Activated CD8-positive, alpha-beta memory T cell treated with anti-CD3 and anti-CD28 coated beads, Interleukin-2, amount 50 U/mL, for 4 hours (primary cell): ENCODE measurements around the gene MCM3.

Source experiments
- DNase-seq: peaks from one replicate; pipeline ENCODE4 v3.0.0-alpha.2; 2020

The MCM3 gene

DNA sequence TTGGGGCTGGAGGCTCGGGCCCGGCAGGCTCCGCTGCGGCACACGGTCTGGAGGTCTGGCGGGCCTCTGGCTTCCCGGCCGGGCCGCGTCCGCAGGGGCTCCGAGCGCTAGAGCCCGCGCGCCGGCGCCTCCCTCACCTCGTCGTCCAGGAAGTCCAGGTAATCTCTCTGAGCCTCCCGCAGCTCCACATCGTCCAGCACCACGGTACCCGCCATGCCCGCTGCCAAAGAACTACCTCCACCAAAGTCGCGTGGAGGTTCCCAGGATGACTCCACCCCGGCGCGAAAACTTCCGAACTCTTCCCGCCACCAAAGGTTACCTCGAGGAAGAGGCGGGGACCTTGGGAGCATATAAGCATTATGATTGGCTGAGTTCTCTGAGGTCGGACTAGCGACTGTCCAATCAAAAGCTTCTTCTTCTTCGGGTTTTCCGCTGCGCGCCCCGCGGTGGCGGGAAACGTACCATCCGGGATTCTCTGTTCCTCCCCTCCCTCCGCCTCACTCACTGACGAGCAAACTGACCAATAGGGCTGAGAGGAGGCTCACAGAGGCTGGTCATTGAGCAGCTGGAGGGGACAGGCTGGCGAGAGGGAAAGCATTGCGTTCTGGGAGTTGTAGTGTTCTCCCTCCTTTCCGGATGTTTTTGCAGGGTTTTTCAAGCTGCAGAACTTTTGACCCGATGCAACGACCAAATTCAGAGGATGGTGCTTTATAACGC lies at the start of gene MCM3:
MCM3 (minus strand) TSS at position 283 of the 717 bp plus-strand sequence; CDS start at position 215, 68 bp downstream.
- peak; percentile 90 for DNase-seq

DNA sequence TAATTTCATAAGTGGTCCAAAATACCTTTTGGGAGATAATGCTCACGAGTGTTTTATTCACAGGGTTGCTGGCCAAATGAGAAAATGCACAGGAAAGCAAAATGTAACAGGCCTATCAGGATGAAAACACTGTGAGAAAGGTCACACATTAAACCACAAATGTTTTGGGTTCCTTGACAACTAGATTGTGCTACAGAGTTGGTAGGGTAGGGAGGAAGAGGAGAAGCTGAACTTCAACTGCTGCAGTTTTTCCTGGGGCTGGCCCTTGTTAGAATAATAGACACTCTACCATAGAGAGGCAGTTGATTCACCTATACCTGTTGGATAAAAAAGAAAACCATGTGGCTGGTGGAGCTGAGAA lies 49.3 kb upstream of the MCM3 start:
- no peak for DNase-seq

GRCh38 chr6:52331793-52332457 lies 47.4 kb upstream of the MCM3 start:
- no peak for DNase-seq

DNA sequence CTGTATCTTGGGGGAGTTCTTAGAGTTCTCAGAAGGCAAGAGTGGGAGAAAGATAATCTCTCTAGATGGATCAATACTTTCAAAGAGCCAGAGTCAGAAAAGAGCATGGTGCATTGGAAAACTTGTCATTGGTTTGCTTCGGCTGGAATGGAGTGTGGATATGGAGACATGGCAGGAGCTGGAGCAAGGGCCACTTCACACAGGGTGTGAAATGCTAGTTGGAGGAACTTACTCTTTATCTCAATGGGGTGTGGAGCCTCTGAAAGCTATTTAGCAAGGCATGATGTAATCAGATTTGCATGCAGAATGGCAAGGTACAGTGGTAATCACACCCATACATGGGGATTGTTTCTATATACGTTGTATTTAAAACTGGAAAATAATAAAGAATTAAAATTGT lies 45.9 kb upstream of the MCM3 start:
- no peak for DNase-seq

DNA sequence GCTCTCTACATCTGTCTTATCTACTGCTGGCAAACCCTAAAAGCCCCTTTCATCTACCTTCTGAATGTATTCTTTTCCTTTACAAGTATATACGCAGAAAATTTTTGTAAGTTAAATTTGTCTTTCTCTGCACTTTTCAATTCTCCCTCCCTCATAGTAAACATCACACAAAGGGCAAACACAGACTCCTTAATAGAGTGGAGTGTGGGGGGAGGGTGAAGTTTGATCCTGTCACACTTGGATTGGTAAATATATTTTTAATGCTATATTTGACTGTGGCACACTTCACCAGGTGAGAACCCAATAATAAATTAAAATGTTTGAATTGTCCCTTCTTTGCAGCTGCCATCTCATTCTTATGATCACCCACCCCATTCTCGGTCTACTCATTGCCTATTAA lies 44.2 kb upstream of the MCM3 start:
- no peak for DNase-seq

DNA sequence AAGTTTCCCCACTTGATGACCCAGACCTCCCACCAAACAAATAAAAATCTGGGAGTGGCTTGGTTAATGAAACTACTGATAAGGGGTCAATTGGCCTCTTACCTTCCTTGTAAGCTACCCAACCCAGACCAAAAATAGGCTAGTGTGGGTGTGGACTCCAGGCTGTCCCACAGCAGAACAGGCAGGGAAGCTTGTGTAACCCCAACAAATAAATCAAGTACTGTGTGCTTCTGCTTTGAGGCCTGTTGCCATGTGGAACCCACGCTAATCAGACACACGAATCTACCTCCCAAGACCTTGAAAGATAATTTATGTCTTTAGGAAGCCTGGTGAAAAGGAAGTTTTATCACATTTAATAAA lies 43.7 kb upstream of the MCM3 start:
- DNase-seq: no peak

- DNase-seq: no peak
These were observed 42.2 kb upstream of the MCM3 start for GRCh38 chr6:52326540-52327364.

GRCh38 chr6:52325695-52326471 lies 41.3 kb upstream of the MCM3 start:
- no peak for DNase-seq

DNA sequence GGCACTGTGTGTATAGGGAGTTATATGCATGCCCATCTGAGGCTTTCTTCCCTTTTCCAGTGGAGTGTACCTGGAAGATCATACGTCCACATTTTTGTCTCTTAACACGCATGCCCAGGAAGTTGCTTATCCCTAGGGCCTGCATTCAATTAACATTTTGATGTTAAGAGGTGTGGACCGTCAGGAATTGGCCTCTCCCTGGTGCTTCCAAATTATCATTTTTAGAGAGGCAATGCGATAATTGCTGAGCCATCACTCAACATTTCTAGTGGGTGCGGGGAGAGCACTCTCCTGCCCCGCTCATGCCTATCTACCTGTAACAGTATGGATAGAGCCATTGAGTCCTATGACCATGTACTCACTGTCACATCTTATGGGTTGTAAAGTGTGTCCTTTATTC lies 39.6 kb upstream of the MCM3 start:
- DNase-seq: no peak

DNA sequence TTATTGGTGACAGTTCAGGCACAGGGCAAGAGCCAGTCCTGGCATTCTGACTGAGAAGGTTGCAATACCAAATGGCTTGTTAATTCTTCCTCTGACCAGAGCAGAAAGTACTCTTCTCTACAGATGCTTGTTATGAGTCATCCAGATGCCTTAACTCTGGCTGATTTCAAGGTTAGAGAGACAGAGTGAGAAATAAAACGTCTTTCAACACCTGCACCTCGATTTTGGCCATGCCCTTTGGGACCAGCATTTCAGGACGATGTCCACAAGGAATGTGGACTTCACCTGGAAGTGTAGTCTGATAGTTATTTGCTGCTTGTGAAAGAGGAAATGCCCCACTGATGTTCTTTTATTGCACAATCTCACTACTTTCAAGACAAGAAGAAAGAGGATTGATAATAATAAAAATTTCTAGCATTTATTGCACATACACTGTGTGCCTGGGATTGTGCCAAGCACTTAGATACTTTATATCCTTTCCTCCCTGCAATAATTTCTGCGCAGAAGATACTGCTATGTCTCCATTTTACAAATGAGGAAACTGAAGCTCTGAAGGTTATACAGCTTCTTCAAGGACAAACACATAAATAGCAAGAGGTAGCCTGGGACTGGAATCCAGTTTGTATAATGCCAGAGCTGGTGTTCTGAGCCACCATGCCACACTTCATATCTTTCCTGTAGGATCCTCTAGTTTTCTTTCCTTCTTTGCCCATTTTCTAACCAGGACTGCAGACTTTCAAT lies 33.5 kb upstream of the MCM3 start:
- DNase-seq: no peak

GRCh38 chr6:52317211-52317610 lies 32.7 kb upstream of the MCM3 start:
- no peak for DNase-seq

DNA sequence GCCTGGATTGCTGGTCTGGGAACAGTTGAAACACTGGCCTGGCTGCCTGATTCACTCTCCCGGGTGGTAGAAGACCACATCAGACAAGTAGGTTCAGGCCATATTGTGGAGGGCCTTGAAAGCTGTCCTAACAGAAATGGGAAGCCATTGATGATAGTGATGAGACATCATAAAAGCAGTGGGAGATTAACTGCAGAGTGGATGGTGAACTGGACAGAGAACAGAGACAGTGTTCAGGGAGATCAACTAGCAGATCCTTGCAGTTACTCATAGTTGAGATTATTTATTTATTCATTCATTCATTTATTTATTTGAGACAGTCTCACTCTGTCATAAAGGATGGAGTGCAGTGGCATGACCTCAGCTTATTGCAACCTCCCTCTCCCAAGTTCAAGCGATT lies 30.2 kb upstream of the MCM3 start:
- no peak for DNase-seq

- DNase-seq: no peak
These were observed 27.9 kb upstream of the MCM3 start for GRCh38 chr6:52312461-52312860.

DNA sequence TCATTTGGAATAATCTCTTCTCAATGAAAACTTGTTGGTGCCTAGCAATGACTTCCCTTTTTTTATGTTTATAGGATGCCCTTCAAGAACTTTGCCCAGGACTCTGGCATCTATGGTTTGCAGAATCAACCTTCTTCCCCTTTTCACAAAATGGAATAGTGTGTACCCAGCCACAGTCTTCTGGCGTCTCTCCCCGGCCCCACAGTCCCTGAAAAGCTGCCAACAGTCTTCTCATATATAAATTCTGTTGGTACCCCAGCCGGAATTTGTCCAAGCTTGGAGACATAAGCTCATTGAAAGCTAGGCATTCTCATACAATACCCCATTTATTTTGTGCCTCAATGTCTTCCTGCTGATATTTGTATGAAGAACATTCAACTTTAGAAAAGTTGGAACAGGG lies 26.4 kb upstream of the MCM3 start:
- DNase-seq: no peak

- DNase-seq: no peak
These were observed 23.4 kb upstream of the MCM3 start for GRCh38 chr6:52307900-52308372.

- DNase-seq: no peak
These were observed 22.7 kb upstream of the MCM3 start for GRCh38 chr6:52306972-52307870.

DNA sequence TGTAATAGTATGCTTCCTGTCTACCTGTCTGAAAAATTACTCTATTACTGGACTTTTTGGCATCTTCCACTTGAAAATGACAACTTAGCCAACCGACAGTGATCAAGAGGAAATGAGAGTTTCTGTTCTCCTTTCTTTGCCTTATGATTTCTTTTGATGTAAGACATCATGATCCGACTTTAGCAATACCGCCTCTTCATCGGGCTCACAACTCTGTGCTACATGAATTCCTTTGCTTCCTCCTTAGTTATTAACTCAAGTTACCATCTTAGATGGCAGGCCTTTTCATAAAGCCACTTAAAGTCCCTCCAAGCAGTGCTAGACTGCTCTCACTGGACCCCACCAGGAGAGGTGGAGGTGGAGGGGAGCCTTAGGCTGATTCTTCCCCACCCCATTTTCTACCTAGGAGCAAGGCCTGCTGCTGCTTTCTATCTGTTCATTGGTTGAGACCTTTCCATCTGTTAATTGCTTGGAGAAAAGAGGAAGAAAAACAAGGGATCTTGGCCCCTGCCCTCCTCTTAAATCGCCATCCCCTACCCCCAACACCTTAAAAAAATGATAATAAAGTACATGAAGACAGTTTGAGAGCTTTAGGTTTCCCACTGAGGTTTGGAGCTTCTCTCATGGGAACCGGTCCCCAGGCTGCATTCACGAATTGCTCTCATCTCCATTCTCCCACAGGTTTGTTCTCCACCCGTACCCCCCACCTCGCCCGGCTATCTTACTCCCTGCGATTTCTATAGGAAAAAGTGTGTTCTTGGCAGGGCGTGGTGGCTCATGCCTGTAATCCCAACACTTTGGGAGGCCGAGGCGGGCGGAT lies 21.6 kb upstream of the MCM3 start:
- DNase-seq: no peak

GRCh38 chr6:52305411-52305810 lies 20.9 kb upstream of the MCM3 start:
- DNase-seq: no peak

GRCh38 chr6:52304983-52305390 lies 20.4 kb upstream of the MCM3 start:
- no peak for DNase-seq

- no peak for DNase-seq
These were observed 18.6 kb upstream of the MCM3 start for GRCh38 chr6:52303178-52303577.
